Stimulated activated memory B cell treated with anti-CD40 and anti-IgM and Interleukin-4, amounts not matched to agents 10 μg/mL and 1 μg/mL and 100 μg/mL, for 72 hours (primary cell): ENCODE data around the gene PIEZO2.
"Not testable (repeated sequence)": the region's sequence is repeated elsewhere in the genome, so short reads cannot be mapped to it uniquely, and the experiment has no call there.

Experiments used
- ATAC-seq: fragments of 150-1000 bp; cut with Tn5 transposase; 2 replicates; pipeline ENCODE4 v1.10.0; 2021
- H3K27ac Mint-ChIP-seq: one replicate; pipeline ENCODE4 v1.8.0; 2022; ENCODE audit warnings: mild to moderate bottlenecking, mixed read lengths
- H3K27me3 Mint-ChIP-seq: one replicate; pipeline ENCODE4 v1.8.0; 2022; ENCODE audit warnings: mixed read lengths
- H3K36me3 Mint-ChIP-seq: one replicate; pipeline ENCODE4 v1.8.0; 2022; ENCODE audit warnings: mixed read lengths
- H3K4me1 Mint-ChIP-seq: one replicate; pipeline ENCODE4 v1.8.0; 2022; ENCODE audit warnings: mixed read lengths
- H3K4me3 Mint-ChIP-seq: one replicate; pipeline ENCODE4 v1.8.0; 2022; ENCODE audit warnings: mild to moderate bottlenecking, moderate library complexity, mixed read lengths
- H3K9me3 Mint-ChIP-seq: one replicate; pipeline ENCODE4 v1.8.0; 2022; ENCODE audit warnings: mixed read lengths

The PIEZO2 gene

GRCh38 chr18:11149441-11150270 lies at the start of gene PIEZO2:
Gene PIEZO2, minus strand, starts transcription at chr18:11149569. Its CDS starts 981 bp downstream, at chr18:11148588.
- Mint-ChIP-seq H3K4me3 (no peak within 1 kb of the TSS), H3K4me1 (no peaks in the 10 kb centered on the region), H3K9me3 (no peaks in the 10 kb centered on the region), H3K27ac (no peak within 1 kb of the TSS), H3K36me3 (no peaks in the 10 kb centered on the region), H3K27me3 (peaks cover 39% of the 10 kb centered on the region)
- ATAC-seq = peak; percentile 46

GRCh38 chr18:11183637-11184036 lies 34.3 kb upstream of the PIEZO2 start:
- Mint-ChIP-seq H3K27me3 (no peaks in the 10 kb centered on the region), H3K27ac (no peak overlapping the region), H3K9me3 (peaks cover 4% of the 10 kb centered on the region), H3K4me1 (no peaks in the 10 kb centered on the region), H3K36me3 (no peaks in the 10 kb centered on the region), H3K4me3 (no peak overlapping the region)
- ATAC-seq = no peak

GRCh38 chr18:11181629-11182028 lies 32.3 kb upstream of the PIEZO2 start:
- not testable (repeated sequence) for H3K4me3 Mint-ChIP-seq, H3K9me3 Mint-ChIP-seq, H3K4me1 Mint-ChIP-seq, H3K27me3 Mint-ChIP-seq, H3K36me3 Mint-ChIP-seq, H3K27ac Mint-ChIP-seq, ATAC-seq

- no peak overlapping the region for H3K4me3 Mint-ChIP-seq
- ATAC-seq = no peak
- H3K36me3 Mint-ChIP-seq = no peaks in the 10 kb centered on the region
- H3K4me1 Mint-ChIP-seq = no peaks in the 10 kb centered on the region
- no peak overlapping the region for H3K27ac Mint-ChIP-seq
- H3K27me3 Mint-ChIP-seq = no peaks in the 10 kb centered on the region
- H3K9me3 Mint-ChIP-seq = peaks cover 4% of the 10 kb centered on the region
These were observed 30.7 kb upstream of the PIEZO2 start for GRCh38 chr18:11179959-11180519.

GRCh38 chr18:11178951-11179549 lies 29.7 kb upstream of the PIEZO2 start:
- Mint-ChIP-seq H3K9me3 (peaks cover 4% of the 10 kb centered on the region), H3K4me3 (no peak overlapping the region), H3K27me3 (no peaks in the 10 kb centered on the region), H3K36me3 (no peaks in the 10 kb centered on the region), H3K27ac (no peak overlapping the region), H3K4me1 (no peaks in the 10 kb centered on the region)
- no peak for ATAC-seq

- no peaks in the 10 kb centered on the region for H3K36me3 Mint-ChIP-seq
- H3K27me3 Mint-ChIP-seq = no peaks in the 10 kb centered on the region
- no peak overlapping the region for H3K4me3 Mint-ChIP-seq
- H3K4me1 Mint-ChIP-seq = no peaks in the 10 kb centered on the region
- no peak for ATAC-seq
- no peak overlapping the region for H3K27ac Mint-ChIP-seq
- peaks cover 6% of the 10 kb centered on the region for H3K9me3 Mint-ChIP-seq
These were observed 28.0 kb upstream of the PIEZO2 start for GRCh38 chr18:11177382-11177781.

- ATAC-seq = no peak
- Mint-ChIP-seq H3K9me3 (peaks cover 4% of the 10 kb centered on the region), H3K27ac (no peak overlapping the region), H3K4me1 (no peaks in the 10 kb centered on the region), H3K27me3 (no peaks in the 10 kb centered on the region), H3K36me3 (no peaks in the 10 kb centered on the region), H3K4me3 (no peak overlapping the region)
These were observed 27.1 kb upstream of the PIEZO2 start for GRCh38 chr18:11176481-11176881.

- Mint-ChIP-seq H3K27me3 (no peaks in the 10 kb centered on the region), H3K4me1 (no peaks in the 10 kb centered on the region), H3K36me3 (no peaks in the 10 kb centered on the region), H3K9me3 (peaks cover 6% of the 10 kb centered on the region), H3K27ac (no peak overlapping the region), H3K4me3 (no peak overlapping the region)
- no peak for ATAC-seq
These were observed 26.1 kb upstream of the PIEZO2 start for GRCh38 chr18:11175266-11175979.

GRCh38 chr18:11174179-11174578 lies 24.8 kb upstream of the PIEZO2 start:
- not testable (repeated sequence) for H3K4me3 Mint-ChIP-seq, H3K27me3 Mint-ChIP-seq, H3K4me1 Mint-ChIP-seq, ATAC-seq, H3K36me3 Mint-ChIP-seq, H3K27ac Mint-ChIP-seq, H3K9me3 Mint-ChIP-seq

- Mint-ChIP-seq H3K27me3 (no peaks in the 10 kb centered on the region), H3K4me1 (no peaks in the 10 kb centered on the region), H3K36me3 (no peaks in the 10 kb centered on the region), H3K4me3 (no peak overlapping the region), H3K9me3 (peaks cover 6% of the 10 kb centered on the region), H3K27ac (no peak overlapping the region)
- no peak for ATAC-seq
These were observed 18.4 kb upstream of the PIEZO2 start for GRCh38 chr18:11167778-11168177.

GRCh38 chr18:11165952-11166351 lies 16.6 kb upstream of the PIEZO2 start:
- H3K9me3 Mint-ChIP-seq = peaks cover under 1% of the 10 kb centered on the region
- H3K27ac Mint-ChIP-seq = no peak overlapping the region
- H3K27me3 Mint-ChIP-seq = no peaks in the 10 kb centered on the region
- H3K4me3 Mint-ChIP-seq = no peak overlapping the region
- H3K36me3 Mint-ChIP-seq = no peaks in the 10 kb centered on the region
- no peak for ATAC-seq
- H3K4me1 Mint-ChIP-seq = no peaks in the 10 kb centered on the region

- H3K36me3 Mint-ChIP-seq = no peaks in the 10 kb centered on the region
- no peak overlapping the region for H3K27ac Mint-ChIP-seq
- no peak overlapping the region for H3K4me3 Mint-ChIP-seq
- H3K9me3 Mint-ChIP-seq = no peaks in the 10 kb centered on the region
- H3K27me3 Mint-ChIP-seq = no peaks in the 10 kb centered on the region
- no peak for ATAC-seq
- no peaks in the 10 kb centered on the region for H3K4me1 Mint-ChIP-seq
These were observed 15.8 kb upstream of the PIEZO2 start for GRCh38 chr18:11165138-11165537.

- Mint-ChIP-seq H3K27me3 (no peaks in the 10 kb centered on the region), H3K9me3 (no peaks in the 10 kb centered on the region), H3K27ac (no peak overlapping the region), H3K4me3 (no peak overlapping the region), H3K4me1 (no peaks in the 10 kb centered on the region), H3K36me3 (no peaks in the 10 kb centered on the region)
- ATAC-seq = no peak
These were observed 14.3 kb upstream of the PIEZO2 start for GRCh38 chr18:11163665-11164064.

- H3K4me1 Mint-ChIP-seq = no peaks in the 10 kb centered on the region
- ATAC-seq = no peak
- H3K36me3 Mint-ChIP-seq = no peaks in the 10 kb centered on the region
- no peaks in the 10 kb centered on the region for H3K9me3 Mint-ChIP-seq
- H3K27ac Mint-ChIP-seq = no peak overlapping the region
- no peak overlapping the region for H3K4me3 Mint-ChIP-seq
- H3K27me3 Mint-ChIP-seq = no peaks in the 10 kb centered on the region
These were observed 13.5 kb upstream of the PIEZO2 start for GRCh38 chr18:11162889-11163288.

- no peaks in the 10 kb centered on the region for H3K4me1 Mint-ChIP-seq
- no peaks in the 10 kb centered on the region for H3K27me3 Mint-ChIP-seq
- no peak overlapping the region for H3K27ac Mint-ChIP-seq
- no peak overlapping the region for H3K4me3 Mint-ChIP-seq
- ATAC-seq = no peak
- H3K36me3 Mint-ChIP-seq = no peaks in the 10 kb centered on the region
- H3K9me3 Mint-ChIP-seq = no peaks in the 10 kb centered on the region
These were observed 13.1 kb upstream of the PIEZO2 start for GRCh38 chr18:11162462-11162861.
